Middle frontal gyrus (tissue), 1 donor: ENCODE results near the gene SAYSD1.

ENCODE experiments used
- DNase-seq: peaks from one replicate; pipeline ENCODE4 v3.0.0-alpha.2; 2015; ENCODE audit warnings: low spot score; ENCODE audit errors: extremely low spot score

SAYSD1 gene

GRCh38 chr6:39108041-39108839 is 6.7 kb downstream of the SAYSD1 start:
- DNase-seq, result no peak

- DNase-seq, result no peak
These were observed 7.3 kb downstream of the SAYSD1 start for GRCh38 chr6:39107641-39108040.

- DNase-seq, result no peak
These were observed 8.0 kb downstream of the SAYSD1 start for GRCh38 chr6:39107034-39107433.

- no peak for DNase-seq
These were observed 10.5 kb downstream of the SAYSD1 start for GRCh38 chr6:39104528-39104927.

DNA sequence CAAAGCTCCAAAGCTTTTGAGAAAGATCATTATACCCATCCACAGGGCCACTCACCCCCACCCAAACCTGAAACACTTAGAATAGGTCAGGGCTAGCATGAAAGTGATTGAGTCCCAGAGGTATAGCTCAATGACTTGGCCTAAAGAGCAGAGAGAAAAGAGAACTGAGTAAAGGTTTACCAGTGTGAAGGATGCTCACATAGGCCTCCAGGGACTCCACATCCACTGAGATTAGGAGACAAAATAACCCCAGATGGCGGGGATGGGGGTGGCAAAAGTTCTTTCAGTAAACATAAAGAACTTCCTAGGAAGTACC is 12.2 kb downstream of the SAYSD1 start:
- DNase-seq, result no peak

DNA sequence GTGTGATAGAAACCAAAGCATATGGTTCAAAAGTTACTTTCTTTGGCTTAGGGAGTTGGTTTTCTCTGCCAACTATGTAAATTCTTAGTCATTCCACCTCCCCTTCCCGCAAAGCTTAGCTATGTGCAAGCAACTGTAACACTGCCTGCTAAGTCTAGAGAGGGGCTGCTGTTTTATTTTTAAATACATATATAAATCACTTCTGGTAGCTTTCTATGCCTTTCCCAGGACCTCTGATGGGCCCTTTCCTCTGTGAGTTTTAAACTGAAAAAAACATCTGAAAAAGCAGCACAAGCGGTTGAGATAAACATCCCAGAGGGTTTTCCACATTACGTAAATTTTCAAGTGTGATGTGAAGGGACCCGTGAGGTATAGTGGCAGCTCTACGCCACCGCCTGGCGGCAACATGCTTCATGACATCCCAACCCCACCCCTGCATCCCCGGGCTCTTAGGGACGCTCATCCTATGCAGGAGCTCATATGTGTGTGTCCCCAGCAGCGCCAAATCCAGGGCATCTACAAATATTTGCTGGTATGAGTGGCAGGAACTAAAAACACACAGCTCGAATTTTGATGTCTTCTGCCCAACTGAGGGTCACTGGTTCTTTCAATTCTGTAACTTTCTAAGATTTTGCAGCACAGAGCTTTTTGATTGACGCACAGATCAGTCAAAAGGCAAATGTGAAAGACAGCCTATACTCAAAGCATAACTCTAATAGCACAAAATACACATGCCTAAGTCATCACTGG is 12.7 kb downstream of the SAYSD1 start:
- DNase-seq, result no peak

GRCh38 chr6:39100358-39100757 is 14.6 kb downstream of the SAYSD1 start:
- DNase-seq, result no peak

DNA sequence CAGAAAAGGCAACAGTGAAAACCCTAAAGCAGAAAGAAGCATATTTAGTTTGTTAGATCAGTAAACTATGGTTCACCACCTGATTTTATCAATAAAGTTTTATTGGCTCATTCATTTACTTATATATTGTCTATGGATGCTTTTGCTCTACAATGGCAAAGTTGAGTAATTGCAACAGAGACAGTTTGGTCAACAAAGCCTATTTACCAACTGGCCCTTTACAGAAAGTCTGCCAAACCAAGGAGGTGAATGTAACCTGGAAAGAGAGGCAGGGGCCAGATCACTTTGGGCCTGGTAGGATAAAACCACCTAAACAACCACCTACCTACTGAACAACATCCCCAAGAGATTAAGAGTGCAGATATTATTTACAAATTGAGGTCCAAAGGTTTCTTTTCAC is 19.4 kb downstream of the SAYSD1 start:
- no peak for DNase-seq

- DNase-seq, result no peak
These were observed 21.8 kb downstream of the SAYSD1 start for GRCh38 chr6:39093149-39093708.

DNA sequence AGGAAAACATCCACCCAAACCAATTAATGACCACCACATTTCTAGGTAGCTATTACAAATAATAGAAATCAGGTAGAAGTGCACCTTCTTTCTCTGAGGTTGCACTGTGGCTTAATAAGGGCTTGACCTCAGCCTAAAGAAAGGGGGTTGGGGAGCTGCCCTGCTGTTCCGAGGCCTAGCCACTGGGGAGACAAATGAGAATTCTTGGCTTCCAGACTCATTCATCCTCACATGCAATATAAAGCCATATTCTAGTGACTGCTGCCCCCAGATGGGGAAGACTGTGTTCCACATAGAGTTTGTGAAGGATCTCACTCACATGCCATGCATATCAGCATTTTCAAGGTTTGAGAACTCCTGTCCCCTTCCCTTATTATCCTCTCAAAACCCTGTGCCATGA is 22.9 kb downstream of the SAYSD1 start:
- DNase-seq, result no peak

DNA sequence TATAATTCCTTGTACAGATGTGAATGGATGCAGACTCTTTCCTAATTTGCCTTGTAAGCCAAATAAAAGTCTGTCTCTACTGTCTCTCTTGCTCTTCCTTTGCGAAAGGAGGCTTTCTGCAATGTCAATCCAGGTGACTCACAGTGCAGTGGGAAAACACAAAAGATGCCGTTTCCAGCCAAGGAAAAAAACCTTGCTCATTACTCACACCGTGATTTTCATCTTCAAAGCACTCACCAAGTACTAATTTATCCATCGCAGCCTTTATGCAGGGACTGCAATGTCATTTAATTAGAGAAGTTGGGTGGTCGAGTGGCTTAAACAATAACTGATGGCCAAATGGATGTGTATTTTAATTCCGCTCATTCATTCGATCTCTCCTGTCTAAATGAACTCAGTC is 23.8 kb downstream of the SAYSD1 start:
- DNase-seq, result no peak

DNA sequence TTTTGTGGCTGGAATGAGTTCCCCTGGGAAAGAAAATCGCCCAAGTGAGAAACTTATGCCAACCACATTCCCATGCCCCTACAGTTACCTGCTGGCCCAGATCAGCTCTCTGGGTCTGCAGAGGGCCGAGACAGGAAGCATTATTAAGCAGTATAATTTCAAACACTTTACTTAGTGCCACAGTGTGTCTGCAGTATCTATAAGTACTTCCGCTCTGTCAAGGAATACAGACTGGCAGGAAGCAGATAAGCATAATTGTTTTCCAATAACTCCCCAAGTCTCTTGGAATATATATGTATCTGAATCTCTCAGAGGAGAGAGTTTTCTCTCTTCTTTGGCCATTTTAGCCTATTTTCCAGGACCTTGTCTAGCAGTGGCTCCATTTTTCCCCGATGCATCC is 24.9 kb downstream of the SAYSD1 start:
- no peak for DNase-seq

DNA sequence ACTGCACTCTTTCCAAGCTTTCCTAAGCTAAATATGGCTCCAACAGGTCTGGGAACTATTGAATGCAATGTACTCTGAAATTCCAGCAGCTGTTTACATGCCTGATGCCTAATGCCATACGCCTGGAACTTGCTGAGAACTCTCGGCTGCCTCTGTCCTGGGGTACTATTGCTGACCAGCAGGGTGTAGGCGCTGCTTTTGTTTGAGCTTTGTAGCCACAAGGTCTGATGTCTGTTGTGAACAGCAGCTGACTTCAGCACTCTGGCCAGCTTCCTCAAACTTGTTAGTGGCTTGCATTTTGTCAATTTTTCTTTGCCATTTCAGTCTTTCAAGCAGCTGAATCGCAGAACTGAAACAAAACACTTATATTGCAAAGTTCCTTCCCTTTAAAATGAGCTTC is 26.7 kb downstream of the SAYSD1 start:
- DNase-seq, result no peak

- DNase-seq, result no peak
These were observed 27.8 kb downstream of the SAYSD1 start for GRCh38 chr6:39087197-39087596.

DNA sequence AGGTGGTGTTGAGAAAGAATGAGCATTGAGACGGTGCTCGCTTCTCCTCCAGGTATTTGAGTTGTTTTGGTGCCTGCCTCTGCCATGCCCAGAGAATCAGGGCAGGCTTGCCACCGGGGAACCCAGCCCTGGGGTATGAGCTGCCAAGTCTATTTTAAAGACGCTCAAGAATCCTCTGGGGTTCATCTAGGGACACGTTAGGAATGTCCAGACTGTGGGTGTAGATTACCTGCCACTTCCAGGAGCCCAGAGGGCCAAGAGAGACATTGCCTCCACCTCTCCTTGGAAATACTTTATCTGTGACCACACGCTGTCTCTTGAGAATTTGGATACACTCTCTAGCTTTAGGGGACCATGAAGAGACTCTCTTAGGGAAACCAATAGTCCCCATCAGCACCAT is 28.3 kb downstream of the SAYSD1 start:
- no peak for DNase-seq

GRCh38 chr6:39086294-39086693 is 28.7 kb downstream of the SAYSD1 start:
- no peak for DNase-seq

- DNase-seq, result no peak
These were observed 29.7 kb downstream of the SAYSD1 start for GRCh38 chr6:39085129-39085797.

DNA sequence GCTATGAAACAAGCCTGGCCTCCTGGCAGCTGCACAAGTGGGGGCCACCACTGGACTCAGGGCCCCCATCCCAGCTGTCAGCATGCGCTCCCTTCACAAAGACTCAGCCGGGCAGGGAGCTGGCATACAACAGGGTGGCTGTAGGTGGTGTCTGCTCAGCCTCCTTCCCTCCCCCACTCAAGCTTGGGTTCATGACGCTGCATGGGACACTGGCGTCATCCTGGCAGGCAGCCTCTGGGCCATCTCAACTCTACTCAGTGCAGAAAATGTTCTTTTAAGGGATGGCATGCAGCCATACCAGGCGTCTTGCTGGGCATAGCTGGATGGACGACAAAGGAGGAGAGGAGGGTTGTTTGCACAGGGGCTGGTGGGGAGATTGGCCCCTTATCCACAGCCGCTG is 30.5 kb downstream of the SAYSD1 start:
- no peak for DNase-seq

- no peak for DNase-seq
These were observed 31.8 kb downstream of the SAYSD1 start for GRCh38 chr6:39083231-39083634.

DNA sequence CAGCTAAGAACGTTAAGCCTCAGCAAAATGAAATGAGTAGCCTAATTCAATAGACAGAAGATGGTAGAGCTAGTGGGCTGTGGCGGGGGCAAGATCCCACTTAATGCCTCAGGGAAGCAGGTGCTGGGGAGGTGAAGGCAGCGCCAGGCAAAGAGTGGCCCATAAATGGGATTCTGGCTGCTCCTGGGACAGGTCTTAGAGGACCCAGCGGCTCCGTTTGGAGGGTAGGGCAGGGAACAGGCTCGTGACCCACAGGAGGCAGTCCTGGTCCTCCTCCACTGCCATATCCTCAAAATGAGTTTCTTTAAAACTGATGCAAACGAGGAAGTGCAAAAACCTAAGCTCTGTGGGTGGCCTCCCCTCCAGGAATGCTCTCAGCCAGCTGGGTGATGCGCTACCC is 32.7 kb downstream of the SAYSD1 start:
- DNase-seq, result no peak

- DNase-seq, result no peak
These were observed 34.6 kb downstream of the SAYSD1 start for GRCh38 chr6:39080246-39080875.
